Thyroid gland (tissue), 4 donors: Measurements from ENCODE around the gene AGPAT4.

ENCODE experiments used
- POLR2A ChIP-seq, 2 donors: fragments of 450-650 bp; IDR thresholded peaks; one replicate each; pipeline ENCODE4 v1.6.1; 2017; ENCODE audit warnings: antibody characterized with exemption in 2 of 2, mild to moderate bottlenecking in 2 of 2, moderate library complexity in 1 of 2
- TF ChIP-seq, protein P1 (sequence below), 6 experiments: fragments of 200-600 bp in 3 of 6; fragments of 450-650 bp in 3 of 6; sonication (generic) in 3 of 6; IDR thresholded peaks; one replicate each; pipeline ENCODE4 v1.5.1; 2016 to 2019; ENCODE audit warnings: antibody characterized with exemption in 6 of 6, mild to moderate bottlenecking in 2 of 6, inconsistent platforms in 1 of 6, moderate library complexity in 1 of 6

DNA sequence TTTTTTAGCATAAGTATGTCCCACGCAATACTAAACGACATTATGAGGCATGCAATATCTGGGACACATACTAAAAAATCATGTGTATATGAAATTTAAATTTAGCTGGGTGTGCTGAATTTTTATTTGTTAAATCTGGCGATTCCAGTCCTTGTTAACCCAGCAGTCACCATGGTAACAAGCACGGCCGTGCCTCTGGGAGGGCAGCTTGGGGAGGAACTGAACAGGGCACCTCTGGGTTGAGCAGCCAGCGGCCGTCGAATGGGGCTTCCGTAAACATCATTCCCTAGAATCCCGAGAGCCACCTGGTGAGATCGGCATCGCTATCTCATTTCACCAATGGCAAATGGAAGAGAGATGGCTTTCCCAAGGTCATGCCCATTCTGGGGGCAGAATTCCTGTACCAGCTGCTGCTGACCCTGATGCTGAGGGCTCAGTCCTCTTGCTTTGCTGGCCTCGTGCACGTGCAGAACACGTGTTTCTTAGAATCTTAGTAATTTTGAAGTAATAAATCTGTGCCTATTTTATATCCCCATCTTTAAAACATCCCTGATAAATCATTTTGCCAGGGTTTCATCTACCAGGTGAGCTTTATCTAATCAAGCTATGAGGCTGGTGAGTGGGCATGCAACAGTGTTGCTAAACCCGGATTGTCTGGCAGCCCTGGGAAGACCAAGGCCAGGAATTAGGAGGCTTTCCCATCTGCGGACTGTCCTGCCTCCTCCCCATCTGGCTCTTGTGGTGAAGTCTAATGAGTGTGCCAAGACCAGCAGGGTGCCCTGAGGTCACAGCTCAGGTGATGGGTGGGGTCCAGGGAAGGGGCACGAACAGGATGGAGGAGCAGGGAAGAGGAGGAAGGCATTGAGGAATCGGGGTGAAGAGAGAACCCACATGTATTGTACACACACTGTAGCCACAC is 85.1 kb downstream of the AGPAT4 start:
- TF ChIP-seq, protein P1, sequence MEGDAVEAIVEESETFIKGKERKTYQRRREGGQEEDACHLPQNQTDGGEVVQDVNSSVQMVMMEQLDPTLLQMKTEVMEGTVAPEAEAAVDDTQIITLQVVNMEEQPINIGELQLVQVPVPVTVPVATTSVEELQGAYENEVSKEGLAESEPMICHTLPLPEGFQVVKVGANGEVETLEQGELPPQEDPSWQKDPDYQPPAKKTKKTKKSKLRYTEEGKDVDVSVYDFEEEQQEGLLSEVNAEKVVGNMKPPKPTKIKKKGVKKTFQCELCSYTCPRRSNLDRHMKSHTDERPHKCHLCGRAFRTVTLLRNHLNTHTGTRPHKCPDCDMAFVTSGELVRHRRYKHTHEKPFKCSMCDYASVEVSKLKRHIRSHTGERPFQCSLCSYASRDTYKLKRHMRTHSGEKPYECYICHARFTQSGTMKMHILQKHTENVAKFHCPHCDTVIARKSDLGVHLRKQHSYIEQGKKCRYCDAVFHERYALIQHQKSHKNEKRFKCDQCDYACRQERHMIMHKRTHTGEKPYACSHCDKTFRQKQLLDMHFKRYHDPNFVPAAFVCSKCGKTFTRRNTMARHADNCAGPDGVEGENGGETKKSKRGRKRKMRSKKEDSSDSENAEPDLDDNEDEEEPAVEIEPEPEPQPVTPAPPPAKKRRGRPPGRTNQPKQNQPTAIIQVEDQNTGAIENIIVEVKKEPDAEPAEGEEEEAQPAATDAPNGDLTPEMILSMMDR (IDR thresholded peaks at IDR 0.05), result no peak
- TF ChIP-seq POLR2A (IDR thresholded peaks at IDR 0.05), result no peak
